ENCODE results near the gene SHBG. TPM values are rescaled to one million over a fixed set of nuclear protein-coding genes. Genes with fewer than 3 reads are reported as not detected.

Gene SHBG
- total RNA-seq, 1 donor from 2014 or later: not detected

Other genes with a start within 250 kb of the SHBG start
- gene TNK1, start 249.0 kb upstream of the SHBG start, total RNA-seq: 1.1 and 1.4 TPM in 2 replicates
- 127 and 139 TPM in 2 replicates for gene PLSCR3, start 235.6 kb upstream of the SHBG start, total RNA-seq
- 51.6 and 53.9 TPM in 2 replicates for gene TMEM256, start 226.0 kb upstream of the SHBG start, total RNA-seq
- 1.5 and 2.1 TPM in 2 replicates for gene NLGN2, start 222.3 kb upstream of the SHBG start, total RNA-seq
- 0.22 TPM in 1 of 2 replicates, not detected in the other for gene SPEM1, start 209.8 kb upstream of the SHBG start, total RNA-seq
- not detected in 2 replicates for gene SPEM2, start 204.5 kb upstream of the SHBG start, total RNA-seq
- gene SPEM3, start 201.3 kb upstream of the SHBG start, total RNA-seq: not detected in 2 replicates
- gene TMEM102, start 194.7 kb upstream of the SHBG start, total RNA-seq: 16.0 and 16.3 TPM in 2 replicates
- 15.0 and 15.4 TPM in 2 replicates for gene FGF11, start 190.6 kb upstream of the SHBG start, total RNA-seq
- gene CHRNB1, start 185.1 kb upstream of the SHBG start, total RNA-seq: 12.5 and 15.4 TPM in 2 replicates
- 25.2 and 26.5 TPM in 2 replicates for gene ZBTB4, start 150.5 kb upstream of the SHBG start, total RNA-seq
- not detected in 2 replicates for gene SLC35G6, start 148.7 kb upstream of the SHBG start, total RNA-seq
- 208 and 222 TPM in 2 replicates for gene POLR2A, start 145.8 kb upstream of the SHBG start, total RNA-seq
- 79.9 and 96.4 TPM in 2 replicates for gene TNFSF12, start 81.1 kb upstream of the SHBG start, total RNA-seq
- 6.0 and 6.3 TPM in 2 replicates for gene TNFSF13, start 71.4 kb upstream of the SHBG start, total RNA-seq
- 55.0 and 58.3 TPM in 2 replicates for gene SENP3, start 68.2 kb upstream of the SHBG start, total RNA-seq
- 8.0 TPM in 2 replicates for gene CD68, start 50.5 kb upstream of the SHBG start, total RNA-seq
- 85.1 and 88.0 TPM in 2 replicates for gene MPDU1, start 46.3 kb upstream of the SHBG start, total RNA-seq
- 0.20 and 0.27 TPM in 2 replicates for gene SOX15, start 40.0 kb upstream of the SHBG start, total RNA-seq
- 32.6 and 40.1 TPM in 2 replicates for gene FXR2, start 15.2 kb upstream of the SHBG start, total RNA-seq
- gene SAT2, start 2.3 kb upstream of the SHBG start, total RNA-seq: 27.4 and 29.0 TPM in 2 replicates
- 0.22 and 0.37 TPM in 2 replicates for gene ATP1B2, start 20.8 kb downstream of the SHBG start, total RNA-seq
- 207 and 218 TPM in 2 replicates for gene TP53, start 57.4 kb downstream of the SHBG start, total RNA-seq
- 19.7 and 23.9 TPM in 2 replicates for gene WRAP53, start 58.3 kb downstream of the SHBG start, total RNA-seq
- gene EFNB3, start 75.1 kb downstream of the SHBG start, total RNA-seq: 0.05 TPM in 1 of 2 replicates, not detected in the other
- not detected in 2 replicates for gene DNAH2, start 87.6 kb downstream of the SHBG start, total RNA-seq
- 35.5 and 39.7 TPM in 2 replicates for gene KDM6B, start 204.1 kb downstream of the SHBG start, total RNA-seq
- gene TMEM88, start 224.9 kb downstream of the SHBG start, total RNA-seq: 1.6 TPM in 2 replicates
- 51.5 and 59.9 TPM in 2 replicates for gene NAA38, start 227.4 kb downstream of the SHBG start, total RNA-seq
- 7.0 and 7.9 TPM in 2 replicates for gene CYB5D1, start 227.9 kb downstream of the SHBG start, total RNA-seq

Data from T-helper 1 cell treated with Interleukin-12 subunit alpha and Interleukin-12 subunit beta and Interleukin-4 antibody, amounts not matched to agents 30 ng/mL and 1 ng/mL, for 36 hours (primary cell).